HCT116 (cell line): ENCODE measurements around the gene IGFLR1.

Experiments
- ATF3 ChIP-seq: IDR thresholded peaks from 2 replicates; pipeline ENCODE4 v1.6.1; 2012
- CEBPB ChIP-seq: IDR thresholded peaks from 2 replicates; pipeline ENCODE4 v1.6.1; 2012; ENCODE audit warnings: low read depth
- EGR1 ChIP-seq: IDR thresholded peaks from 2 replicates; pipeline ENCODE4 v1.6.1; 2012; ENCODE audit warnings: low read depth
- ELF1 ChIP-seq: IDR thresholded peaks from 2 replicates; pipeline ENCODE4 v1.6.1; 2012; ENCODE audit warnings: low read depth, borderline replicate concordance
- EZH2 ChIP-seq: fragments of 200-600 bp; sonication (generic); IDR thresholded peaks from 2 replicates; pipeline ENCODE4 v1.6.1; 2017; ENCODE audit warnings: antibody characterized with exemption, mixed run types
- EZH2phosphoT487 ChIP-seq: fragments of 200-600 bp; IDR thresholded peaks from 2 replicates; pipeline ENCODE4 v1.6.1; 2018; ENCODE audit warnings: antibody characterized with exemption, borderline replicate concordance
- MAX ChIP-seq: IDR thresholded peaks from 2 replicates; pipeline ENCODE4 v1.6.1; 2012
- POLR2A ChIP-seq: IDR thresholded peaks from 2 replicates; pipeline ENCODE4 v1.7.0; 2011; ENCODE audit warnings: borderline replicate concordance; ENCODE audit not compliant: insufficient read depth, insufficient read length; ENCODE audit errors: extremely low read depth
- POLR2AphosphoS5 ChIP-seq: IDR thresholded peaks from 2 replicates; pipeline ENCODE4 v1.6.1; 2011; ENCODE audit warnings: mild to moderate bottlenecking, low read depth, low read length, moderate library complexity
- SP1 ChIP-seq: IDR thresholded peaks from 2 replicates; pipeline ENCODE4 v1.6.1; 2012; ENCODE audit warnings: low read depth
- ZBTB33 ChIP-seq: IDR thresholded peaks from 2 replicates; pipeline ENCODE4 v1.6.1; 2011; ENCODE audit warnings: mild to moderate bottlenecking, low read length, moderate library complexity; ENCODE audit not compliant: insufficient replicate concordance; ENCODE audit errors: extremely low read depth
- TF ChIP-seq, protein P1 (sequence below), 3 experiments: fragments of 200-600 bp in 1 of 3; sonication (generic) in 1 of 3; IDR thresholded peaks in 2 of 3; conservative IDR thresholded peaks in 1 of 3; 2 replicates each; pipeline ENCODE4 v1.5.1; 2012 to 2017; ENCODE audit warnings: low read depth in 2 of 3, low read length in 2 of 3, antibody characterized with exemption in 1 of 3, borderline replicate concordance in 1 of 3, control low read depth in 1 of 3, mild to moderate bottlenecking in 1 of 3, mixed read lengths in 1 of 3, mixed run types in 1 of 3, moderate library complexity in 1 of 3; ENCODE audit not compliant: insufficient read depth in 1 of 3

DNA sequence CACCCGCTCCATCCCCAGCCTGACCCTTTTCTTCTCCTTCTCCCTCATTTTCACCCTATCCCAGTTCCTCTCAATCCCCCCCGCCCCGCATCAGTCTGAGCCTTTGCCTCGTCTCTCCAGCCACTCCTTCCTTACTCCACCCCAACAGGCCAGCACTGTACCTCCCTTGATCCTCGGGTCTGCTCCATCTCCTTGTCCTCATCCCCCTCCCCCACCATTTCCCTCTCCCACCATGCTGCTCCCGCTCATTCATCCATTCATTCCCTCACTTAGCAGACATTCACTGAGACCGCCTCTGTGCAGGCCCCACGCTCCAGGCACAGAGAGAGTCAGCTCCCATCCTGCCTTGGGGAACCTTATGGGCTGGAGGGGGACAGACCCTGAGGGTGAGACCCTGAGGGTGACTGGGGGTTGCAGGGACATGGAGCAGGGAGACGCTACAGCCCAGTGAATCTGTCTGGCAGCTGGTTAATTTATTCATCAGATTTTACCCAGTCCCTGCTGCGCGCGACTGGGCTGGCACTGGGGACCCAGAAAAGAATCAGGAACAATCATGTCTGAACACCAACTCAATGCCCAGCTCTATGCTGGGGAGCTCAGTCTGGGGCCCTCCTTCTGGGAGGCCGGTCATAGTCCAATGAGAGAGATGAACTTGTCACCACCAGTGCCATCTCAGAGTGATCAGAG, 34.0 kb upstream of the IGFLR1 start:
- TF ChIP-seq CEBPB (no peak), ATF3 (no peak), EZH2phosphoT487 (no peak), POLR2AphosphoS5 (no peak), EZH2 (no peak), ELF1 (no peak), POLR2A (no peak), SP1 (no peak), EGR1 (no peak), ZBTB33 (no peak), MAX (no peak)
- TF ChIP-seq, protein P1, sequence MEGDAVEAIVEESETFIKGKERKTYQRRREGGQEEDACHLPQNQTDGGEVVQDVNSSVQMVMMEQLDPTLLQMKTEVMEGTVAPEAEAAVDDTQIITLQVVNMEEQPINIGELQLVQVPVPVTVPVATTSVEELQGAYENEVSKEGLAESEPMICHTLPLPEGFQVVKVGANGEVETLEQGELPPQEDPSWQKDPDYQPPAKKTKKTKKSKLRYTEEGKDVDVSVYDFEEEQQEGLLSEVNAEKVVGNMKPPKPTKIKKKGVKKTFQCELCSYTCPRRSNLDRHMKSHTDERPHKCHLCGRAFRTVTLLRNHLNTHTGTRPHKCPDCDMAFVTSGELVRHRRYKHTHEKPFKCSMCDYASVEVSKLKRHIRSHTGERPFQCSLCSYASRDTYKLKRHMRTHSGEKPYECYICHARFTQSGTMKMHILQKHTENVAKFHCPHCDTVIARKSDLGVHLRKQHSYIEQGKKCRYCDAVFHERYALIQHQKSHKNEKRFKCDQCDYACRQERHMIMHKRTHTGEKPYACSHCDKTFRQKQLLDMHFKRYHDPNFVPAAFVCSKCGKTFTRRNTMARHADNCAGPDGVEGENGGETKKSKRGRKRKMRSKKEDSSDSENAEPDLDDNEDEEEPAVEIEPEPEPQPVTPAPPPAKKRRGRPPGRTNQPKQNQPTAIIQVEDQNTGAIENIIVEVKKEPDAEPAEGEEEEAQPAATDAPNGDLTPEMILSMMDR (IDR thresholded peaks at IDR 0.05 in 2 of 3, conservative IDR thresholded peaks at IDR 0.05 in 1 of 3; ENCODE audit: borderline replicate concordance in 1 of 3, insufficient read depth in 1 of 3, low read depth in 2 of 3, low read length in 2 of 3): no peak
